ENCODE results near the gene SLC35A5.
"Not testable (repeated sequence)": the region's sequence is repeated elsewhere in the genome, so short reads cannot be mapped to it uniquely, and the experiment has no call there.

The SLC35A5 gene, protein sequence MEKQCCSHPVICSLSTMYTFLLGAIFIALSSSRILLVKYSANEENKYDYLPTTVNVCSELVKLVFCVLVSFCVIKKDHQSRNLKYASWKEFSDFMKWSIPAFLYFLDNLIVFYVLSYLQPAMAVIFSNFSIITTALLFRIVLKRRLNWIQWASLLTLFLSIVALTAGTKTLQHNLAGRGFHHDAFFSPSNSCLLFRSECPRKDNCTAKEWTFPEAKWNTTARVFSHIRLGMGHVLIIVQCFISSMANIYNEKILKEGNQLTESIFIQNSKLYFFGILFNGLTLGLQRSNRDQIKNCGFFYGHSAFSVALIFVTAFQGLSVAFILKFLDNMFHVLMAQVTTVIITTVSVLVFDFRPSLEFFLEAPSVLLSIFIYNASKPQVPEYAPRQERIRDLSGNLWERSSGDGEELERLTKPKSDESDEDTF

GRCh38 chr3:112561734-112562529, at the start of gene SLC35A5, which contains the start of gene ATG3:
SLC35A5 (plus strand) TSS chr3:112562045; CDS start chr3:112563404, 1,359 bp downstream.
ATG3 (minus strand) TSS chr3:112561962; CDS start chr3:112561528, 434 bp downstream.
- peak; percentile 97 for DNase-seq (ENCODE audit: low read depth)

DNA sequence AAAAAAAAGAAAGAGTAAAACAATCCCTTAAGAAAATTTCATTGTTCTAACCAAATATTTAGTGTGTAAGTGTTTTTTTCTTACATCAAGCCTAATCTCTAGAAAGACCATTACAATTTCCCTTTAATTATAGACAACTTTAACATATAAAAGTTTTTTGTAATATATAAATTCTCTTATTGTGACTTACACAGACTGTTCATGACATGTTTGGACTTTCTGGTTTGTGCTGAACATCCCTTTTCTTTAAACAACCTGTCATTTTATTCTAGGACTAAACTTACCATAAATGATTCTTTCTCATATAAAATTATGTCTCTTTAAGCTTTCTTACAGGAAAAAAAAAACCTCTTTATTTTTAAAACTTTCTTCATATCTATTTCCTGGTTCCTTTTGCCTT, 49.5 kb upstream of the SLC35A5 start:
- no peak for DNase-seq (ENCODE audit: low read depth)

- no peak for DNase-seq (ENCODE audit: low read depth)
These were observed 47.2 kb upstream of the SLC35A5 start for GRCh38 chr3:112514527-112515128.

DNA sequence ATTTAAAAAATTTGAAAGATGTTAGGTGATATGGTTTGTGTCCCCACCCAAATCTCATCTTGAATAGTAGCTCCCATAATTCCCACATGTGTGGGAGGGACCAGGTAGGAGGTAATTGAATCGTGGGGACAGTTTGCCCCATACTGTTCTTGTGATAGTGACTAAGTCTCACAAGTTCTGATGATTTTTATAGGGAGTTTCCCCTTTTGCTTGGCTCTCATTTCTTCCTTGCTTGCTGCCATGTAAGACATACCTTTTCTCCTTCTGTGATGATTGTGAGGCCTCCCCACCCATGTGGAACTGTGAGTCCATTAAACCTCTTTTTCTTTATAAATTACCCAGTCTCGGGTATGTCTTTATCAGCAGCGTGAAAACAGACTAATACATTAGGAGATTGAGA, 42.9 kb upstream of the SLC35A5 start:
- not testable (repeated sequence) for DNase-seq (ENCODE audit: low read depth)

DNA sequence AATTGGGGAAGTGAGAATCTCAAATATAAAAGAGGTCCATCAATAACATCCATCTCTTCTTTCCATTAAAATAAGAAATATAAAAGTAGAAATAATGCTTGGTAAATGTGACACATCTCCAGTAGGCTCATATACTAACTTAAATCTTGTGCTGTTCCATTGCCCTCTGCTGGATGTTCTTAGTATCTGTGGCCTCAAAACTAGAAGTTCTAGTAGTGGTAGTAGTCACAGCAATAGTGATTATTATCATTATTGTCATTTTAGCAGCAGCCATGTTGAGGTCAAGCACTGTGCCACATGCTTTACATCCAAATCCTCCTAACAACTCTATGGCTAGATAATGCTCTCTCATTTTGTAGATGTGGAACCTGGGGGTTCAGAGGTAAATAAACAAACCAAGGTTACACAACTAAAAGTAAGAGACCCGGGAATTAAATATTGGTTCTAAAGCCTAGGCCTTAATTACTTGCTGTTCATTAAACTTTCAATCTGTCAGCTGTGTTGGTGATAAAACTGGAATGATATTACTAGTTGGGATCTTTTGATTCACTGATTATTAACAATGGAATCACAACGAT, 42.3 kb upstream of the SLC35A5 start:
- peak; percentile 47 for DNase-seq (ENCODE audit: low read depth)

DNA sequence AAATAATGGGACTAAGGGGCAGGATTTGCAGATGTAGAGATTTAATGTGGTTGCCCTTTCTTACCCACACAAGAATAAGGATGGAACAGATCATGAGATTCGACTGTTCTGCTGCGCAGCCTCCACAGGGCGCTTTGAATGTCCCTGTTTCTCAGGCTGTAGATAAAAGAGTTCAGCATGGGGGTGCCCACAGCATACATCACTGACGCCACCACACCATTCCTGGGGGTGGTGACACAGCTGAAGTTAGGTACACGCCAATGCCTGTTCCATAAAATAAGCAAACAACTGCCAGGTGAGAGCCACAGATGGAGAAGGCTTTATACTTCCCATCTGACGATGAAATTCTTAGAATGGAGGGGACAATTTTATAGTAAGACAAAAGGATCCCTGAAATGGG, 37.7 kb upstream of the SLC35A5 start:
- DNase-seq (ENCODE audit: low read depth), result not testable (repeated sequence)

- no peak for DNase-seq (ENCODE audit: low read depth)
These were observed 31.3 kb upstream of the SLC35A5 start for GRCh38 chr3:112530573-112530972.

- DNase-seq (ENCODE audit: low read depth), result no peak
These were observed 30.5 kb upstream of the SLC35A5 start for GRCh38 chr3:112531358-112531781.

DNA sequence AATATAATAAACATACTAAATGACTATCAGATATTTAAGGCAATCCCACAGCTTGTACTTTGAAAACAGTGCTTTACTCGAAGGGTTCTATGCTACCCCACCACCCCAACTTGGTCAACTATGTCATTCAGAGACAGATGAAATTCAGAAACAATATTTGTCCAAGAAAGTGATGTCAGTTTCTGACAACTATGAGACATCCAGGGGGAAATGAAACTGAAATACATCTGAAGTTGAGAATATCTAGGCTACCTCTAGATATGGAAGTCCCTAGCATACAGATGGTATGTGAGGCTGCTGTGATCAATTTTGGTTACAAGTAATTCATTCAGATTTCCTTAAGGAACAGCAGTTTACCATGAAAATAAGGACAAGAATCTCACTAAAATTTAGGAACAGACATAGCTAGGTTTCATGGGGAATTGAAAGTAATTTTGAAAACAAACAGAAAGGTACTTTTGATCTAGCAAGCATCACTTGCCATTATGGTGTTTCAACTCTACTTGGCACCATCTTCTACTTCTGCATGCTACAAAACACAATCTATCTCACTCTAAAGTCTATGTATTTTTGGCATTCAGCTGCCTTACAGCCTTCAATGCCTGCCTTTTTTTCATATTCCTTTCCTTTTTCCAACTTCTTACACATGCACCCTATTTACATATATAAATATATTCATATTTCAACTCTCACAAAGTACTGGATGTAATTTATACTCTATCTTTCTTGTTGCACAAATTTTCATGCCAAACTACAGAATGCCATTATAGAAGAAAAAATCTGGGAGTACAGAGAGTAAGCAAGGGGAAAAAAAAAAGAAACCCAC, 21.8 kb upstream of the SLC35A5 start:
- no peak for DNase-seq (ENCODE audit: low read depth)

DNA sequence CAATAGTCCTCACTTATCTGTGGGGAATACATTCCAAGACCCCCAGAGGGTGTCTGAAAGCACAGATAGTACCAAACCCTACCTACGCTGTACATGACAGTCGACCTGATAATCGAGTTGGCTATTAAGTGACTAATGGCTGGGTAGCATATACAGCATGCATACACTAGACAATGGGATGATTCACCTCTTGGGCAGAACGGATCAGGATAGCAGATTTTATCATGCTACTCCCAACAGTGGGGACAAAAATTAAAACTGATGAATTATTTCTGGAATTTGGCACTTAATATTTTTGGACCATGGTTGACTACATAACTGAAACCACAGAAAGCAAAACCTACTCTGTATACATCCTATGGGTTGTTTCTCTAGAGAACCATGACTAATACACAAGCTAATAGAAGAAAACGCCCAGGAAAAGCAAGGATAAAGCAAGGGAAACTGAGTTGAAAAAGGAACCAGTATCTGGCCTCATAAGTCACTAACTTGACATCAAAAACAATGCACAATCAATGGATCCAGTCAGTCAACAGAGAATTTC, 15.6 kb upstream of the SLC35A5 start:
- no peak for DNase-seq (ENCODE audit: low read depth)

DNA sequence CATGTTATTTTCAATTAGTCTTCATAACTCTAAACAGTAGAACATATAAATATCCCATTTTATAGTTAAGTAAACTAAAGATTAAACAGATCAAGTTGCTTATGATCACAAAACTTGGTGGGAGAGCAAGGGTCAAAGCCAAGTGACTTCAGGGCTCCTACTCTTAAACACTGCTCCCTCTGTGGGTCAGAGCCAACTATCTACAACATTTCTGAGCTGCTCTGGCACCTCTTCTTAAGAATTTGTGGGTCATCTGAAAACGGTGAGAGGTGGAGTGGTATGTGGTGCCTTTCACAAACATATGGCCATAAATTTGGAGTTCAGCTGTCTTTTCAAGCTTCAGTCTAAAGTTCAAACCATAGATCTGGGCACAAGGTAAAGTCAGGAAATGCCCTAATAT, 11.0 kb upstream of the SLC35A5 start:
- no peak for DNase-seq (ENCODE audit: low read depth)

DNA sequence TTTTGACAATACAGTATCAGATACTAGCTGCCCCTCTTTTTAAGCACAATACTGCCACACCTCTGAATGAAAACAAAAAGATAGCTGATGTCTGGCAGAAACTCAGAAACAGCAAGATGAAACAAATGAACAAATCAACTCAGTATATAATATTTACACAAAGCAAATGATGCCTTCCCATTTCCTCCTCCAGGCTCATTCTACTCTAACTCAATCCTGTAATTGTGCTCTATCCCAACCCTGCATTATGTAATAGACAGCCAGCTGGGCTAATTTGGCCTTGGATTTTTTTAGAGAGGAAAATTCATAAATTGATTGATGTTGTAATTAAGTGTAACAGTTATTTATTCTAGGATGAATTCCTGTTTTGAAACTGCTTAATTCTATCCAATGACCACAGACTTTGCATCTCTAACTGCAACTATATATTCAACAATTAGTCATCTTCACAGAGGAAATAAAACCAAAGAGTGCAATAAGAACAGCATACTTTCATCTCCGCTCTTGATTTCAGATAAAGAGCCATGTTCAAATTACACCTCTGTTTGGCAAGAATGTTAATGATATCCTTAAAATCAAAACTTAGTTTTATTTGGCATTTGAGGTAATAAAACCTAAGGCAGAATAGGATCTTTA, 6.2 kb upstream of the SLC35A5 start:
- DNase-seq (ENCODE audit: low read depth), result no peak

DNA sequence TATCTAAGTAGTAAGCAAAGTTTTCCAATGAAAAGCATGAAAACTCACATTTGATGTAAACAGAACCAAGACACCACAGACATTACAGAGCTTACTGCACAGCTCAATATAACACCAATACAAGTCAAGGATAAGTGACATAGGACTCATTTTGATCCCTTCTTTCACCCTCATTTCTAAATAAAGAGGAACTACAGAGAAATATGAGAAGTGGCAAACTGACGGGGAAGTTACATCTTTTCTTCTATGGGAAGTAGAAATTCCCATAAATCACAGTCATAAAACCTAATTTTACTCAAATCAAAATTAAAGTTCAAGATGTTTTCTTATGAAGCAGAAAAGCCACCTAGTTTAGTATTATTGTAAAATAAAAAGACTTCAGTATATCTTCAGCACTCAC, 3.9 kb upstream of the SLC35A5 start:
- DNase-seq (ENCODE audit: low read depth), result no peak

DNA sequence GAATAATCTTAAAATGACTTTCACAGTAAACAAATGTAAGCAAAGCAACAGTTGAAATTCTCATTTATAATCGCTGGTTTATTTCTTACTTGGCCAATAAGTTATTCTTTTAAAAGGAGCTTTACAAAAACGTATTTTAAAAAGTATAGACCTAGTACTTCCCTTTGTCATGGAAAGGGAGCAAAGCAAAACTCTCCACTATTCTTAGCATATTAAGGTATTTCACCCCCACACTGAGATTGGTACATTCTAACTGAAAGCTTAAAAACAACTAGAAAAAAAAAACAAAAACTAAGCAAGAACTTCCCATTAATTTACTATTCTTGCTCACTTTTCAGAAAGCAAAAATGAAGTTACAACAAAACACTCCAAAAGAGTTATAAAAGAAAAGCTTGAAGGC, 1.5 kb upstream of the SLC35A5 start:
- DNase-seq (ENCODE audit: low read depth), result no peak

DNA sequence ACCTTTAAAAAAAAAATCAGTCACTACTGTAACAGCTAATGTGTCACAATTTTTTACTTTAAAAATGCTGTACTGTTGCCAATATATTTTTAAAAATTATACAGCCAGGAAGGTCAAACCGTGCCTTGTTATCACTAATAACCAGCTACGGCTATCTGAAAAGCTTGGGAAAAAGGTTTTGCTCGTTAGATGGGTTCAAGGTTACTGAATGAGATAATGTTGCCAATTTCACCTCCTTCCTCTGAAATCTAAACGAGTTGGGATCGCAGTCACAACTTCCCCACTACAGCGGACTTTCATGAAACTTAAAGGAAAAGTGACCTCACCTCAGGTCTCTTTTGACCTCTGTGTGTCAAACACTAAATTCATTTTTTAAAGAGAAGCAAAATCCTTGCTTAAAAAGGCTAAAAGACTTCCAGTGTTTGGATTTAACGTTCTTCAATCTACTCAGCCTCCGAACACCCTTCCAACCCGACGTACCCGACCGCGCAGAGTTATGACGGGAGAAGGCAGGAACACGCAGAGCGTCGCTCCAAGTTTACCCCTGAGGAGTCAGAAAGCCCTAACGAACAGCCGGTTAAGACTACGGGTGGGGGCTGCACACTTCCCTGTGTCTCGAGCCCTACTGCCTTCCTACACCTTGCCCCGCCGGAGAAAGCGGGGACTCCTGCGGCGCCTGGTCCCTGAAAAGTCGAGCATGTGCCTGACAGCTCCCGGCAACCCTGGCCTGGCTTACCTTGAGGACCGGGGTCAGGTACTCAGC, 943 bp upstream of the SLC35A5 start:
- DNase-seq (ENCODE audit: low read depth), result peak; percentile 66

- no peak for DNase-seq (ENCODE audit: low read depth)
These were observed 436 bp upstream of the SLC35A5 start for GRCh38 chr3:112561484-112561733.

DNA sequence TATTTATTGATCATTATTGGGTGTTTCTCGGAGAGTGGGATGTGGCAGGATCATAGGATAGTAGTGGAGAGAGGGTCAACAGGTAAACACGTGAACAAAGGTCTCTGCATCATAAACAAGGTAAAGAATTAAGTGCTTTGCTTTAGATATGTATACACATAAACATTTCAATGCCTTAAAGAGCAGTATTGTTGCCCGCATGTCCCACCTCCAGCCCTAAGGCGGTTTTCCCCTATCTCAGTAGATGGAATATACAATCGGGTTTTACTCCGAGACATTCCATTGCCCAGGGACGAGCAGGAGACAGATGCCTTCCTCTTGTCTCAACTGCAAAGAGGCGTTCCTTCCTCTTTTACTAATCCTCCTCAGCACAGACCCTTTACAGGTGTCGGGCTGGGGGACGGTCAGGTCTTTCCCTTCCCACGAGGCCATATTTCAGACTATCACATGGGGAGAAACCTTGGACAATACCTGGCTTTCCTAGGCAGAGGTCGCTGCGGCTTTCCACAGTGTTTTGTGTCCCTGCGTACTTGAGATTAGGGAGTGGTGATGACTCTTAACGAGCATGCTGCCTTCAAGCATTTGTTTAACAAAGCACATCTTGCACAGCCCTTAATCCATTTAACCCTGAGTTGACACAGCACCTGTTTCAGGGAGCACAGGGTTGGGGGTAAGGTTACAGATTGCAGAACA, 2.5 kb downstream of the SLC35A5 start:
- not testable (repeated sequence) for DNase-seq (ENCODE audit: low read depth)

- no peak for DNase-seq (ENCODE audit: low read depth)
These were observed 3.1 kb downstream of the SLC35A5 start for GRCh38 chr3:112564940-112565305.

DNA sequence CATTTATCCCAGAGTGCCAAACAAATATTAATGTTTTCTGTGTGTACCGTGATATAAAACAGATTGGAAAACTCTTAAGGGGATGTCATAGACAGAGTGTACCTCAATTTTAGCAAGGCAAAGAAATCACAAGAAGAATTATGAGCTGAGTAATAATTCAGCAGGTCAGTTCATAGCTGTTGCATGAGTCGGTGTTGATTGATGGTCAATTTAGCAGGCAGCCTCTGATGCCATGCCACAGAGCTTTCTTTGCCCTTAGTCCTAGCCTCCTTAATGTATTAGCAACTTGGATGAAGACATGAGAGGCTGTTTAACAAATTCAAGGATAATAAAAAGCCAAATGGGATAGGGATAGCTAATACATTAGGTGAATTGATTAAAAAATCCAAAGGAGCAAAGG, 6.8 kb downstream of the SLC35A5 start:
- DNase-seq (ENCODE audit: low read depth), result no peak

- DNase-seq (ENCODE audit: low read depth), result no peak
These were observed 7.4 kb downstream of the SLC35A5 start for GRCh38 chr3:112569265-112569664.
